GM23338 (cell line): ENCODE measurements around the gene HMOX2. TPM values are rescaled to one million over a fixed set of nuclear protein-coding genes. Genes with fewer than 3 reads are reported as not detected.

ENCODE experiments used
- ATAC-seq: fragments of 200-7000 bp; cut with Tn5 transposase; 3 replicates; pipeline ENCODE4 v1.9.1; 2020
- DNase-seq: peaks from one replicate; pipeline ENCODE4 v3.0.0-alpha.2; 2015; ENCODE audit warnings: low spot score
- H2AFZ ChIP-seq: fragments of 200-600 bp; sonication (generic); 2 replicates; pipeline ENCODE4 v1.8.0; 2016; ENCODE audit warnings: antibody characterized with exemption, mild to moderate bottlenecking, moderate library complexity
- H3F3A ChIP-seq: fragments of 200-600 bp; sonication (generic); replicated peaks from 2 replicates; pipeline ENCODE4 v1.8.0; 2017; ENCODE audit warnings: antibody characterized with exemption, mixed run types, low read depth
- H3K27ac ChIP-seq: fragments of 200-600 bp; sonication (generic); 2 replicates; pipeline ENCODE4 v1.6.1; 2016; ENCODE audit warnings: low read depth
- H3K27me3 ChIP-seq: fragments of 200-600 bp; sonication (generic); 2 replicates; pipeline ENCODE4 v1.8.0; 2016; ENCODE audit warnings: mild to moderate bottlenecking, mixed run types, moderate library complexity; ENCODE audit not compliant: insufficient read depth
- H3K36me3 ChIP-seq: fragments of 200-600 bp; sonication (generic); 2 replicates; pipeline ENCODE4 v1.8.0; 2016; ENCODE audit warnings: mild to moderate bottlenecking; ENCODE audit not compliant: insufficient read depth
- H3K4me1 ChIP-seq: fragments of 200-600 bp; sonication (generic); 2 replicates; pipeline ENCODE4 v1.8.0; 2016; ENCODE audit warnings: mild to moderate bottlenecking, moderate library complexity; ENCODE audit not compliant: insufficient read depth
- H3K4me2 ChIP-seq: fragments of 200-600 bp; sonication (generic); 2 replicates; pipeline ENCODE4 v1.7.1; 2017; ENCODE audit warnings: mixed run types
- H3K4me3 ChIP-seq: fragments of 200-600 bp; sonication (generic); 2 replicates; pipeline ENCODE4 v1.6.1; 2016; ENCODE audit warnings: mixed run types
- H3K79me2 ChIP-seq: fragments of 200-600 bp; sonication (generic); replicated peaks from 2 replicates; pipeline ENCODE4 v1.8.0; 2017; ENCODE audit warnings: mild to moderate bottlenecking; ENCODE audit not compliant: insufficient read depth
- H3K9me2 ChIP-seq: fragments of 200-600 bp; sonication (generic); 2 replicates; pipeline ENCODE4 v1.8.0; 2017; ENCODE audit not compliant: insufficient read depth
- H4K20me1 ChIP-seq: fragments of 200-600 bp; sonication (generic); replicated peaks from 2 replicates; pipeline ENCODE4 v1.8.0; 2017; ENCODE audit warnings: mild to moderate bottlenecking; ENCODE audit not compliant: insufficient read depth
- H3K27ac Mint-ChIP-seq: 2 replicates; pipeline ENCODE4 v1.8.0; 2020; ENCODE audit warnings: inconsistent platforms, mild to moderate bottlenecking, moderate library complexity, mixed read lengths
- H3K27me3 Mint-ChIP-seq: 3 replicates; pipeline ENCODE4 v1.8.0; 2022; ENCODE audit warnings: low read depth, mild to moderate bottlenecking, moderate library complexity, mixed read lengths, inconsistent platforms; ENCODE audit not compliant: insufficient read depth, poor library complexity
- H3K36me3 Mint-ChIP-seq: 3 replicates; pipeline ENCODE4 v1.8.0; 2021; ENCODE audit warnings: low read depth, mild to moderate bottlenecking, inconsistent platforms, moderate library complexity, mixed read lengths
- H3K4me1 Mint-ChIP-seq: 3 replicates; pipeline ENCODE4 v1.8.0; 2020; ENCODE audit warnings: mild to moderate bottlenecking, inconsistent platforms, mixed read lengths
- H3K4me3 Mint-ChIP-seq: 3 replicates; pipeline ENCODE4 v1.8.0; 2021; ENCODE audit warnings: moderate library complexity, mild to moderate bottlenecking, inconsistent platforms, mixed read lengths
- H3K9me3 Mint-ChIP-seq: 3 replicates; pipeline ENCODE4 v1.8.0; 2020; ENCODE audit warnings: moderate library complexity, mild to moderate bottlenecking, inconsistent platforms, mixed read lengths
- CREB1 ChIP-seq: fragments of 250-450 bp; sonication (Bioruptor Pico); IDR thresholded peaks from 2 replicates; pipeline ENCODE4 v1.5.0; 2020; ENCODE audit warnings: low read depth, mild to moderate bottlenecking, moderate library complexity
- EZH2 ChIP-seq: fragments of 200-600 bp; sonication (generic); IDR thresholded peaks from one replicate; pipeline ENCODE4 v1.8.0; 2017; ENCODE audit warnings: antibody characterized with exemption, mild to moderate bottlenecking, low read depth; ENCODE audit not compliant: unreplicated experiment
- EZH2phosphoT487 ChIP-seq: fragments of 200-600 bp; sonication (generic); IDR thresholded peaks from one replicate; pipeline ENCODE4 v1.8.1; 2018; ENCODE audit warnings: antibody characterized with exemption; ENCODE audit not compliant: unreplicated experiment
- JUNB ChIP-seq: IDR thresholded peaks from one replicate; pipeline ENCODE4 v1.6.1; 2016; ENCODE audit warnings: antibody characterized with exemption; ENCODE audit not compliant: unreplicated experiment
- NANOG ChIP-seq: IDR thresholded peaks from 2 replicates; pipeline ENCODE4 v1.6.1; 2016; ENCODE audit warnings: antibody characterized with exemption, borderline replicate concordance
- POLR2AphosphoS5 ChIP-seq: IDR thresholded peaks from 2 replicates; pipeline ENCODE4 v1.6.1; 2016; ENCODE audit warnings: antibody characterized with exemption, low read depth
- STAT1 ChIP-seq: IDR thresholded peaks from one replicate; pipeline ENCODE4 v1.6.1; 2016; ENCODE audit warnings: antibody characterized with exemption; ENCODE audit not compliant: unreplicated experiment
- ZNF114 ChIP-seq: fragments of 250-450 bp; sonication (Bioruptor Pico); IDR thresholded peaks from 2 replicates; pipeline ENCODE4 v1.5.0; 2020; ENCODE audit warnings: mild to moderate bottlenecking, moderate library complexity
- ZNF331 ChIP-seq: fragments of 250-450 bp; sonication (Bioruptor Pico); IDR thresholded peaks from 2 replicates; pipeline ENCODE4 v1.5.0; 2020; ENCODE audit warnings: low read depth, mild to moderate bottlenecking, moderate library complexity
- polyA plus RNA-seq: library from polyadenylated mRNA; unstranded; fragments of >200 nt; fragmentation: Nextera tagmentation; extraction: Ambion mirVana; gene quantifications from 2 replicates; pipeline ENCODE4 v1.2.1, GENCODE V29; 2016
- total RNA-seq: library from RNA; depleted of rRNA; stranded (reverse); fragments of >200 nt; shearing (Covaris generic); gene quantifications from 2 replicates; pipeline ENCODE4 v1.2.3, GENCODE V29; 2014
- TF ChIP-seq, protein P1 (sequence below): IDR thresholded peaks from one replicate; pipeline ENCODE4 v1.6.1; 2018; ENCODE audit warnings: antibody characterized with exemption; ENCODE audit not compliant: unreplicated experiment
- TF ChIP-seq, protein P2 (sequence below): fragments of 250-450 bp; sonication (Bioruptor Pico); IDR thresholded peaks from 2 replicates; pipeline ENCODE4 v1.5.0; 2020; ENCODE audit warnings: mild to moderate bottlenecking, moderate library complexity
- TF ChIP-seq, protein P3 (sequence below): IDR thresholded peaks from 2 replicates; pipeline ENCODE4 v1.6.1; 2016; ENCODE audit warnings: antibody characterized with exemption
- TF ChIP-seq, protein P4 (sequence below), 2 experiments: fragments of 200-600 bp in 1 of 2; sonication (generic) in 1 of 2; conservative IDR thresholded peaks; 2 replicates each; pipeline versions ENCODE4 v1.5.1 to v1.6.1; 2016 to 2017; ENCODE audit warnings: antibody characterized with exemption in 2 of 2, low read depth in 2 of 2, mild to moderate bottlenecking in 2 of 2, moderate library complexity in 1 of 2

The HMOX2 gene
- total and polyA plus RNA-seq, 2 experiments from 2014 or later: 33.0 to 38.1 TPM

DNA sequence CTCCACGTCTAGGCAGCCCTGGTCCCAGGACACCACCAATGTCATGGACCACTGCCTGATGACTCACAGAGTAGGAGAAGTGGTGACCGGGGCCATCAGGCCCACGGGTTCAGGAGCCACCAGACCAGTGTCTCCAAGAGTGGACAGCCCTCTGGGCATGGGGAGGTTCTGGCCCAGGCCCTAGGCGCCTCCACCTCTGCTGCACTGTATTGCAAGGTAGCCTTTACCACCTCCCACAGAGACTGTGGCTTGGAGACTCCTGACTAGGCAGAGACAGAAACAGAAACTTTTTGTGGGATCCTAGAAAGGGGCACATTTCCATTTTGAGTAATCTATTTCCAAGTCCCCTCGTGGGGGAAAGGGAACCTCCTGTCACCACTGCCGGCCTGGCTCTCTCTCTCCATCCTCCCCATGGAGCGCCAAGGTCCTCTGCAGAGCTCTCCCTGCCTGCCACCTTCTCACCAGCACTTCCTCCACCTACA, 59.5 kb downstream of the HMOX2 start:
- Mint-ChIP-seq H3K27me3 (peaks cover 38% of the 10 kb centered on the region), H3K4me1 (peaks cover 28% of the 10 kb centered on the region), H3K36me3 (peaks cover 55% of the 10 kb centered on the region), H3K27ac (no peak overlapping the region; the same call in 1 of the 2 replicates), H3K9me3 (peaks cover 20% of the 10 kb centered on the region), H3K4me3 (no peak overlapping the region; the same call in 2 of the 3 replicates)
- Histone ChIP-seq H3K27ac (no peak overlapping the region), H3K27me3 (peaks cover 16% of the 10 kb centered on the region), H3K9me2 (peaks cover 4% of the 10 kb centered on the region; the same call in 1 of the 2 replicates), H3K36me3 (peaks cover 5% of the 10 kb centered on the region), H2AFZ (no peak overlapping the region), H3K4me3 (no peak overlapping the region), H3K4me2 (no peak overlapping the region), H3F3A (peaks cover 21% of the 10 kb centered on the region), H3K4me1 (peaks cover 13% of the 10 kb centered on the region; the same call in 1 of the 2 replicates), H4K20me1 (peaks cover 13% of the 10 kb centered on the region), H3K79me2 (peaks cover 53% of the 10 kb centered on the region)
- ATAC-seq (no peak), DNase-seq (no peak)
- TF ChIP-seq JUNB: no peak
- TF ChIP-seq ZNF114: no peak
- TF ChIP-seq NANOG: no peak
- TF ChIP-seq EZH2phosphoT487: no peak
- no peak for TF ChIP-seq POLR2AphosphoS5
- TF ChIP-seq EZH2: no peak
- no peak for TF ChIP-seq STAT1
- TF ChIP-seq, protein P1, sequence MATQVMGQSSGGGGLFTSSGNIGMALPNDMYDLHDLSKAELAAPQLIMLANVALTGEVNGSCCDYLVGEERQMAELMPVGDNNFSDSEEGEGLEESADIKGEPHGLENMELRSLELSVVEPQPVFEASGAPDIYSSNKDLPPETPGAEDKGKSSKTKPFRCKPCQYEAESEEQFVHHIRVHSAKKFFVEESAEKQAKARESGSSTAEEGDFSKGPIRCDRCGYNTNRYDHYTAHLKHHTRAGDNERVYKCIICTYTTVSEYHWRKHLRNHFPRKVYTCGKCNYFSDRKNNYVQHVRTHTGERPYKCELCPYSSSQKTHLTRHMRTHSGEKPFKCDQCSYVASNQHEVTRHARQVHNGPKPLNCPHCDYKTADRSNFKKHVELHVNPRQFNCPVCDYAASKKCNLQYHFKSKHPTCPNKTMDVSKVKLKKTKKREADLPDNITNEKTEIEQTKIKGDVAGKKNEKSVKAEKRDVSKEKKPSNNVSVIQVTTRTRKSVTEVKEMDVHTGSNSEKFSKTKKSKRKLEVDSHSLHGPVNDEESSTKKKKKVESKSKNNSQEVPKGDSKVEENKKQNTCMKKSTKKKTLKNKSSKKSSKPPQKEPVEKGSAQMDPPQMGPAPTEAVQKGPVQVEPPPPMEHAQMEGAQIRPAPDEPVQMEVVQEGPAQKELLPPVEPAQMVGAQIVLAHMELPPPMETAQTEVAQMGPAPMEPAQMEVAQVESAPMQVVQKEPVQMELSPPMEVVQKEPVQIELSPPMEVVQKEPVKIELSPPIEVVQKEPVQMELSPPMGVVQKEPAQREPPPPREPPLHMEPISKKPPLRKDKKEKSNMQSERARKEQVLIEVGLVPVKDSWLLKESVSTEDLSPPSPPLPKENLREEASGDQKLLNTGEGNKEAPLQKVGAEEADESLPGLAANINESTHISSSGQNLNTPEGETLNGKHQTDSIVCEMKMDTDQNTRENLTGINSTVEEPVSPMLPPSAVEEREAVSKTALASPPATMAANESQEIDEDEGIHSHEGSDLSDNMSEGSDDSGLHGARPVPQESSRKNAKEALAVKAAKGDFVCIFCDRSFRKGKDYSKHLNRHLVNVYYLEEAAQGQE: no peak
- no peak for TF ChIP-seq CREB1 (CRISPR knock-in tag)
- TF ChIP-seq, protein P2, sequence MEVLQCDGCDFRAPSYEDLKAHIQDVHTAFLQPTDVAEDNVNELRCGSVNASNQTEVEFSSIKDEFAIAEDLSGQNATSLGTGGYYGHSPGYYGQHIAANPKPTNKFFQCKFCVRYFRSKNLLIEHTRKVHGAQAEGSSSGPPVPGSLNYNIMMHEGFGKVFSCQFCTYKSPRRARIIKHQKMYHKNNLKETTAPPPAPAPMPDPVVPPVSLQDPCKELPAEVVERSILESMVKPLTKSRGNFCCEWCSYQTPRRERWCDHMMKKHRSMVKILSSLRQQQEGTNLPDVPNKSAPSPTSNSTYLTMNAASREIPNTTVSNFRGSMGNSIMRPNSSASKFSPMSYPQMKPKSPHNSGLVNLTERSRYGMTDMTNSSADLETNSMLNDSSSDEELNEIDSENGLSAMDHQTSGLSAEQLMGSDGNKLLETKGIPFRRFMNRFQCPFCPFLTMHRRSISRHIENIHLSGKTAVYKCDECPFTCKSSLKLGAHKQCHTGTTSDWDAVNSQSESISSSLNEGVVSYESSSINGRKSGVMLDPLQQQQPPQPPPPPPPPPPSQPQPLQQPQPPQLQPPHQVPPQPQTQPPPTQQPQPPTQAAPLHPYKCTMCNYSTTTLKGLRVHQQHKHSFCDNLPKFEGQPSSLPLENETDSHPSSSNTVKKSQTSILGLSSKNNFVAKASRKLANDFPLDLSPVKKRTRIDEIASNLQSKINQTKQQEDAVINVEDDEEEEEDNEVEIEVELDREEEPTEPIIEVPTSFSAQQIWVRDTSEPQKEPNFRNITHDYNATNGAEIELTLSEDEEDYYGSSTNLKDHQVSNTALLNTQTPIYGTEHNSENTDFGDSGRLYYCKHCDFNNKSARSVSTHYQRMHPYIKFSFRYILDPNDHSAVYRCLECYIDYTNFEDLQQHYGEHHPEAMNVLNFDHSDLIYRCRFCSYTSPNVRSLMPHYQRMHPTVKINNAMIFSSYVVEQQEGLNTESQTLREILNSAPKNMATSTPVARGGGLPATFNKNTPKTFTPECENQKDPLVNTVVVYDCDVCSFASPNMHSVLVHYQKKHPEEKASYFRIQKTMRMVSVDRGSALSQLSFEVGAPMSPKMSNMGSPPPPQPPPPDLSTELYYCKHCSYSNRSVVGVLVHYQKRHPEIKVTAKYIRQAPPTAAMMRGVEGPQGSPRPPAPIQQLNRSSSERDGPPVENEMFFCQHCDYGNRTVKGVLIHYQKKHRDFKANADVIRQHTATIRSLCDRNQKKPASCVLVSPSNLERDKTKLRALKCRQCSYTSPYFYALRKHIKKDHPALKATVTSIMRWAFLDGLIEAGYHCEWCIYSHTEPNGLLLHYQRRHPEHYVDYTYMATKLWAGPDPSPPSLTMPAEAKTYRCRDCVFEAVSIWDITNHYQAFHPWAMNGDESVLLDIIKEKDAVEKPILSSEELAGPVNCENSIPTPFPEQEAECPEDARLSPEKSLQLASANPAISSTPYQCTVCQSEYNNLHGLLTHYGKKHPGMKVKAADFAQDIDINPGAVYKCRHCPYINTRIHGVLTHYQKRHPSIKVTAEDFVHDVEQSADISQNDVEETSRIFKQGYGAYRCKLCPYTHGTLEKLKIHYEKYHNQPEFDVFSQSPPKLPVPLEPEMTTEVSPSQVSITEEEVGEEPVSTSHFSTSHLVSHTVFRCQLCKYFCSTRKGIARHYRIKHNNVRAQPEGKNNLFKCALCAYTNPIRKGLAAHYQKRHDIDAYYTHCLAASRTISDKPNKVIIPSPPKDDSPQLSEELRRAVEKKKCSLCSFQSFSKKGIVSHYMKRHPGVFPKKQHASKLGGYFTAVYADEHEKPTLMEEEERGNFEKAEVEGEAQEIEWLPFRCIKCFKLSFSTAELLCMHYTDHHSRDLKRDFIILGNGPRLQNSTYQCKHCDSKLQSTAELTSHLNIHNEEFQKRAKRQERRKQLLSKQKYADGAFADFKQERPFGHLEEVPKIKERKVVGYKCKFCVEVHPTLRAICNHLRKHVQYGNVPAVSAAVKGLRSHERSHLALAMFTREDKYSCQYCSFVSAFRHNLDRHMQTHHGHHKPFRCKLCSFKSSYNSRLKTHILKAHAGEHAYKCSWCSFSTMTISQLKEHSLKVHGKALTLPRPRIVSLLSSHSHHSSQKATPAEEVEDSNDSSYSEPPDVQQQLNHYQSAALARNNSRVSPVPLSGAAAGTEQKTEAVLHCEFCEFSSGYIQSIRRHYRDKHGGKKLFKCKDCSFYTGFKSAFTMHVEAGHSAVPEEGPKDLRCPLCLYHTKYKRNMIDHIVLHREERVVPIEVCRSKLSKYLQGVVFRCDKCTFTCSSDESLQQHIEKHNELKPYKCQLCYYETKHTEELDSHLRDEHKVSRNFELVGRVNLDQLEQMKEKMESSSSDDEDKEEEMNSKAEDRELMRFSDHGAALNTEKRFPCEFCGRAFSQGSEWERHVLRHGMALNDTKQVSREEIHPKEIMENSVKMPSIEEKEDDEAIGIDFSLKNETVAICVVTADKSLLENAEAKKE (CRISPR knock-in tag): no peak
- TF ChIP-seq, protein P3, sequence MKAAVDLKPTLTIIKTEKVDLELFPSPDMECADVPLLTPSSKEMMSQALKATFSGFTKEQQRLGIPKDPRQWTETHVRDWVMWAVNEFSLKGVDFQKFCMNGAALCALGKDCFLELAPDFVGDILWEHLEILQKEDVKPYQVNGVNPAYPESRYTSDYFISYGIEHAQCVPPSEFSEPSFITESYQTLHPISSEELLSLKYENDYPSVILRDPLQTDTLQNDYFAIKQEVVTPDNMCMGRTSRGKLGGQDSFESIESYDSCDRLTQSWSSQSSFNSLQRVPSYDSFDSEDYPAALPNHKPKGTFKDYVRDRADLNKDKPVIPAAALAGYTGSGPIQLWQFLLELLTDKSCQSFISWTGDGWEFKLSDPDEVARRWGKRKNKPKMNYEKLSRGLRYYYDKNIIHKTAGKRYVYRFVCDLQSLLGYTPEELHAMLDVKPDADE: no peak
- TF ChIP-seq, protein P4, sequence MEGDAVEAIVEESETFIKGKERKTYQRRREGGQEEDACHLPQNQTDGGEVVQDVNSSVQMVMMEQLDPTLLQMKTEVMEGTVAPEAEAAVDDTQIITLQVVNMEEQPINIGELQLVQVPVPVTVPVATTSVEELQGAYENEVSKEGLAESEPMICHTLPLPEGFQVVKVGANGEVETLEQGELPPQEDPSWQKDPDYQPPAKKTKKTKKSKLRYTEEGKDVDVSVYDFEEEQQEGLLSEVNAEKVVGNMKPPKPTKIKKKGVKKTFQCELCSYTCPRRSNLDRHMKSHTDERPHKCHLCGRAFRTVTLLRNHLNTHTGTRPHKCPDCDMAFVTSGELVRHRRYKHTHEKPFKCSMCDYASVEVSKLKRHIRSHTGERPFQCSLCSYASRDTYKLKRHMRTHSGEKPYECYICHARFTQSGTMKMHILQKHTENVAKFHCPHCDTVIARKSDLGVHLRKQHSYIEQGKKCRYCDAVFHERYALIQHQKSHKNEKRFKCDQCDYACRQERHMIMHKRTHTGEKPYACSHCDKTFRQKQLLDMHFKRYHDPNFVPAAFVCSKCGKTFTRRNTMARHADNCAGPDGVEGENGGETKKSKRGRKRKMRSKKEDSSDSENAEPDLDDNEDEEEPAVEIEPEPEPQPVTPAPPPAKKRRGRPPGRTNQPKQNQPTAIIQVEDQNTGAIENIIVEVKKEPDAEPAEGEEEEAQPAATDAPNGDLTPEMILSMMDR (conservative IDR thresholded peaks at IDR 0.05; ENCODE audit: low read depth in 2 of 2): no peak
- TF ChIP-seq ZNF331 (CRISPR knock-in tag): no peak
